GM23338 (cell line): ENCODE measurements around the gene NPIPB2. TPM values are rescaled to one million over a fixed set of nuclear protein-coding genes. Genes with fewer than 3 reads are reported as not detected.

ENCODE experiments used
- ATAC-seq: fragments of 200-7000 bp; cut with Tn5 transposase; 3 replicates; pipeline ENCODE4 v1.9.1; 2020
- DNase-seq: peaks from one replicate; pipeline ENCODE4 v3.0.0-alpha.2; 2015; ENCODE audit warnings: low spot score
- H2AFZ ChIP-seq: fragments of 200-600 bp; sonication (generic); 2 replicates; pipeline ENCODE4 v1.8.0; 2016; ENCODE audit warnings: antibody characterized with exemption, mild to moderate bottlenecking, moderate library complexity
- H3F3A ChIP-seq: fragments of 200-600 bp; sonication (generic); replicated peaks from 2 replicates; pipeline ENCODE4 v1.8.0; 2017; ENCODE audit warnings: antibody characterized with exemption, mixed run types, low read depth
- H3K27ac ChIP-seq: fragments of 200-600 bp; sonication (generic); 2 replicates; pipeline ENCODE4 v1.6.1; 2016; ENCODE audit warnings: low read depth
- H3K27me3 ChIP-seq: fragments of 200-600 bp; sonication (generic); 2 replicates; pipeline ENCODE4 v1.8.0; 2016; ENCODE audit warnings: mild to moderate bottlenecking, mixed run types, moderate library complexity; ENCODE audit not compliant: insufficient read depth
- H3K36me3 ChIP-seq: fragments of 200-600 bp; sonication (generic); 2 replicates; pipeline ENCODE4 v1.8.0; 2016; ENCODE audit warnings: mild to moderate bottlenecking; ENCODE audit not compliant: insufficient read depth
- H3K4me1 ChIP-seq: fragments of 200-600 bp; sonication (generic); 2 replicates; pipeline ENCODE4 v1.8.0; 2016; ENCODE audit warnings: mild to moderate bottlenecking, moderate library complexity; ENCODE audit not compliant: insufficient read depth
- H3K4me2 ChIP-seq: fragments of 200-600 bp; sonication (generic); 2 replicates; pipeline ENCODE4 v1.7.1; 2017; ENCODE audit warnings: mixed run types
- H3K4me3 ChIP-seq: fragments of 200-600 bp; sonication (generic); 2 replicates; pipeline ENCODE4 v1.6.1; 2016; ENCODE audit warnings: mixed run types
- H3K79me2 ChIP-seq: fragments of 200-600 bp; sonication (generic); replicated peaks from 2 replicates; pipeline ENCODE4 v1.8.0; 2017; ENCODE audit warnings: mild to moderate bottlenecking; ENCODE audit not compliant: insufficient read depth
- H3K9me2 ChIP-seq: fragments of 200-600 bp; sonication (generic); 2 replicates; pipeline ENCODE4 v1.8.0; 2017; ENCODE audit not compliant: insufficient read depth
- H4K20me1 ChIP-seq: fragments of 200-600 bp; sonication (generic); replicated peaks from 2 replicates; pipeline ENCODE4 v1.8.0; 2017; ENCODE audit warnings: mild to moderate bottlenecking; ENCODE audit not compliant: insufficient read depth
- H3K27ac Mint-ChIP-seq: 2 replicates; pipeline ENCODE4 v1.8.0; 2020; ENCODE audit warnings: inconsistent platforms, mild to moderate bottlenecking, moderate library complexity, mixed read lengths
- H3K27me3 Mint-ChIP-seq: 3 replicates; pipeline ENCODE4 v1.8.0; 2022; ENCODE audit warnings: low read depth, mild to moderate bottlenecking, moderate library complexity, mixed read lengths, inconsistent platforms; ENCODE audit not compliant: insufficient read depth, poor library complexity
- H3K36me3 Mint-ChIP-seq: 3 replicates; pipeline ENCODE4 v1.8.0; 2021; ENCODE audit warnings: low read depth, mild to moderate bottlenecking, inconsistent platforms, moderate library complexity, mixed read lengths
- H3K4me1 Mint-ChIP-seq: 3 replicates; pipeline ENCODE4 v1.8.0; 2020; ENCODE audit warnings: mild to moderate bottlenecking, inconsistent platforms, mixed read lengths
- H3K4me3 Mint-ChIP-seq: 3 replicates; pipeline ENCODE4 v1.8.0; 2021; ENCODE audit warnings: moderate library complexity, mild to moderate bottlenecking, inconsistent platforms, mixed read lengths
- H3K9me3 Mint-ChIP-seq: 3 replicates; pipeline ENCODE4 v1.8.0; 2020; ENCODE audit warnings: moderate library complexity, mild to moderate bottlenecking, inconsistent platforms, mixed read lengths
- STAT1 ChIP-seq: IDR thresholded peaks from one replicate; pipeline ENCODE4 v1.6.1; 2016; ENCODE audit warnings: antibody characterized with exemption; ENCODE audit not compliant: unreplicated experiment
- ZNF462 ChIP-seq: fragments of 250-450 bp; sonication (Bioruptor Pico); IDR thresholded peaks from 2 replicates; pipeline ENCODE4 v1.5.0; 2020; ENCODE audit warnings: mild to moderate bottlenecking, moderate library complexity
- polyA plus RNA-seq: library from polyadenylated mRNA; unstranded; fragments of >200 nt; fragmentation: Nextera tagmentation; extraction: Ambion mirVana; gene quantifications from 2 replicates; pipeline ENCODE4 v1.2.1, GENCODE V29; 2016
- total RNA-seq: library from RNA; depleted of rRNA; stranded (reverse); fragments of >200 nt; shearing (Covaris generic); gene quantifications from 2 replicates; pipeline ENCODE4 v1.2.3, GENCODE V29; 2014

Gene NPIPB2
- total and polyA plus RNA-seq, 2 experiments from 2014 or later: 1.0 to 6.8 TPM

DNA sequence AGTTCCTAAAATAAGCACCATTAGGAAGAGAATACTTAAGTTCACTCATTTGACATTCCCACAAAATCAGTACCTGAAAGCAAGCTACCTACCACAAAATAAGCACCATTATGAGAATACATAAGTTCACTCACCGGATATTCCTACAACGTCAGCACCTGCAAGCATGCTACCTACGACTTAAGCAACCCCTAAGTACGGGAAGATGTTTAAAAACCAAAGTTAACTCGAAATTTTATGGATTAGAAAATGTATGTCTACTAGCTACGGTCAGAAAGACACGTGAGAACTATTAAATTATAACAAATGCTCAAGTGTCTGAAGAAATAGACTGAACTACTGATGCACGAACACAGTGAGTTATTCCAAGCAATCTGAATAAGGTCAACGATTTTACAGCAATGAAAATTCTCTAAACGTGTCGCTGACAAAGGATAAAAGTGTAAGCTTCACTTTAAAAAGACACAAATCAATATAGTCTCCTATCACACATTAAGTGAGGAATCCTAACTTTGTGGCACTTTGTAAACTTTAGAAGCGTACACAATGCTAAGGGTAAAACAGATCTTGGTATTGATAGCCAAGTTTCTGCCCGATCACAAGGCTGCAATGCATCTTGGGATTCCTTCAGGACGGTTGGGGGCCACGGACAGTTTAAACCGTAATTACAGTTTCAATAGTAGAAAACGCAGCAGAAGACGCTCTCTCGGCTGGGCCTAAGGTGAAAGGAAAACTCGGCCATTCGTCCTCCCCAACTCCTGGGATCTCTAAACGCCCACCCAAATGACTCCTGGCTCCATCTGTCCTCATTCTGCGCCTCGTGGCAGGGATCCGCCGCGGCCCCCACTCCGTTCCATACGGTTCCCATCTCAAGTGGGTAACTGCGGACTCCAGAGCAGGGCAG is 27.4 kb downstream of the NPIPB2 start:
- H3F3A ChIP-seq: peaks cover 8% of the 10 kb centered on the region; the same call in 1 of the 2 replicates
- TF ChIP-seq ZNF462 (CRISPR knock-in tag): no peak
- TF ChIP-seq STAT1: no peak
- no peaks in the 10 kb centered on the region for H3K36me3 ChIP-seq
- peak overlapping the region; percentile 71 for H3K4me3 ChIP-seq
- Mint-ChIP-seq H3K27ac (peak overlapping the region; percentile 69), H3K36me3 (peaks cover 8% of the 10 kb centered on the region; the same call in 2 of the 3 replicates), H3K9me3 (no peaks in the 10 kb centered on the region), H3K4me3 (peak overlapping the region; percentile 94), H3K27me3 (peaks cover 10% of the 10 kb centered on the region), H3K4me1 (peaks cover 25% of the 10 kb centered on the region)
- peaks cover 55% of the 10 kb centered on the region for H3K79me2 ChIP-seq
- DNase-seq (peak; percentile 63), ATAC-seq (no peak)
- peaks cover 25% of the 10 kb centered on the region for H3K4me1 ChIP-seq
- H4K20me1 ChIP-seq: peaks cover 51% of the 10 kb centered on the region
- no peaks in the 10 kb centered on the region for H3K9me2 ChIP-seq
- H3K4me2 ChIP-seq: peak overlapping the region; percentile 98
- H2AFZ ChIP-seq: 0 out of 2 replicates have a peak overlapping the region, but pooled peaks have one; percentile 43
- H3K27me3 ChIP-seq: no peaks in the 10 kb centered on the region
- no peak overlapping the region for H3K27ac ChIP-seq

- Histone ChIP-seq H3K79me2 (peaks cover 64% of the 10 kb centered on the region), H3K4me1 (peaks cover 25% of the 10 kb centered on the region), H4K20me1 (peaks cover 60% of the 10 kb centered on the region), H3K9me2 (no peaks in the 10 kb centered on the region), H3K36me3 (no peaks in the 10 kb centered on the region), H3K27ac (no peak overlapping the region), H3F3A (peaks cover 8% of the 10 kb centered on the region; the same call in 1 of the 2 replicates), H2AFZ (no peak overlapping the region), H3K4me3 (peak overlapping the region; percentile 71), H3K4me2 (peak overlapping the region; percentile 98), H3K27me3 (no peaks in the 10 kb centered on the region)
- Mint-ChIP-seq H3K4me3 (peak overlapping the region; percentile 94), H3K9me3 (no peaks in the 10 kb centered on the region), H3K36me3 (peaks cover 8% of the 10 kb centered on the region; the same call in 2 of the 3 replicates), H3K27ac (0 out of 2 replicates have a peak overlapping the region, but pooled peaks have one; percentile 45), H3K4me1 (peaks cover 25% of the 10 kb centered on the region), H3K27me3 (peaks cover 10% of the 10 kb centered on the region)
- ATAC-seq: no peak
- no peak for DNase-seq
- no peak for TF ChIP-seq ZNF462 (CRISPR knock-in tag)
Observed at GRCh38 chr16:11913425-11914079, 28.3 kb downstream of the NPIPB2 start.
